Adrenal gland (tissue), 5 donors: ENCODE measurements around the gene REXO5.

Source experiments
- CTCF ChIP-seq, 6 experiments: fragments of 450-650 bp in 4 of 6; fragments of 200-600 bp in 2 of 6; sonication (generic) in 1 of 6; IDR thresholded peaks; 1 replicate in 5 of 6; 2 replicates in 1 of 6; pipeline versions ENCODE4 v1.5.1 to v1.8.0; 2016 to 2021; ENCODE audit warnings: antibody characterized with exemption in 6 of 6, mild to moderate bottlenecking in 2 of 6, moderate library complexity in 1 of 6
- POLR2A ChIP-seq, 2 donors: fragments of 450-650 bp; IDR thresholded peaks; one replicate each; pipeline ENCODE4 v1.6.1; 2017; ENCODE audit warnings: antibody characterized with exemption in 2 of 2, mild to moderate bottlenecking in 2 of 2, moderate library complexity in 1 of 2
- donor health status: DM: no; HTN: no; CAD: no.

GRCh38 chr16:20803561-20804214, 2.6 kb upstream of the REXO5 start:
- TF ChIP-seq CTCF (IDR thresholded peaks at IDR 0.05): no peak
- no peak for TF ChIP-seq POLR2A (IDR thresholded peaks at IDR 0.05)
